Measurements from ENCODE around the gene R3HCC1L. TPM values are rescaled to one million over a fixed set of nuclear protein-coding genes. Genes with fewer than 3 reads are reported as not detected.
A peak's percentile ranks its signal among the peaks of the same experiment; 100 is the strongest.

Gene R3HCC1L
- total RNA-seq, 2 donors from 2014 or later = 12.3 to 14.3 TPM

DNA sequence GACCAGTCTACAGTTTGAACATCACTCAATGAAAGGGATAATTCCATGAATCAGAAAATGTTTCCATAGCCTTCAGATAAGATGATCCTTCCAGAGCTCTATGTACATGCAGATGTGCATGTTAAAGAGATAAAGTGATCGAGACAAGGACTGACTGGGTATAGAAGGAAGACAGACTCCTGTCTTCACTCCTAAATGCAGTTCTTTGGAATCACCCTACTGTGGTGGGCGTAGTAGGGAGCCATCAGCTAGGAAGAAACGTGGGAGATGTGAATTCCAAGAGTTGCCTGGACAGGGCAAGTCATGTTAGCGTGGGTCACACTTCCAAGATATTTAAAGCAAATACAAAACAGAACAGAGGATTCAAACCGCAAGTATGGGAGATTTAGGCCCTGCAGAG is 109.7 kb downstream of the R3HCC1L start:
- H3K9me3 ChIP-seq = no peaks in the 10 kb centered on the region
- peak overlapping the region in 1 of 2 donors; percentile 39 for H3K27ac ChIP-seq
- TF ChIP-seq, protein P1, sequence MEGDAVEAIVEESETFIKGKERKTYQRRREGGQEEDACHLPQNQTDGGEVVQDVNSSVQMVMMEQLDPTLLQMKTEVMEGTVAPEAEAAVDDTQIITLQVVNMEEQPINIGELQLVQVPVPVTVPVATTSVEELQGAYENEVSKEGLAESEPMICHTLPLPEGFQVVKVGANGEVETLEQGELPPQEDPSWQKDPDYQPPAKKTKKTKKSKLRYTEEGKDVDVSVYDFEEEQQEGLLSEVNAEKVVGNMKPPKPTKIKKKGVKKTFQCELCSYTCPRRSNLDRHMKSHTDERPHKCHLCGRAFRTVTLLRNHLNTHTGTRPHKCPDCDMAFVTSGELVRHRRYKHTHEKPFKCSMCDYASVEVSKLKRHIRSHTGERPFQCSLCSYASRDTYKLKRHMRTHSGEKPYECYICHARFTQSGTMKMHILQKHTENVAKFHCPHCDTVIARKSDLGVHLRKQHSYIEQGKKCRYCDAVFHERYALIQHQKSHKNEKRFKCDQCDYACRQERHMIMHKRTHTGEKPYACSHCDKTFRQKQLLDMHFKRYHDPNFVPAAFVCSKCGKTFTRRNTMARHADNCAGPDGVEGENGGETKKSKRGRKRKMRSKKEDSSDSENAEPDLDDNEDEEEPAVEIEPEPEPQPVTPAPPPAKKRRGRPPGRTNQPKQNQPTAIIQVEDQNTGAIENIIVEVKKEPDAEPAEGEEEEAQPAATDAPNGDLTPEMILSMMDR (IDR thresholded peaks at IDR 0.05) = no peak
- DNase-seq (ENCODE audit: low spot score) (no peak), ATAC-seq (ENCODE audit: insufficient number of reproducible peaks, low FRiP score, low read depth) (no peak)
- no peak overlapping the region for H3K4me3 ChIP-seq
- H3K36me3 ChIP-seq = peaks cover 24% of the 10 kb centered on the region
- no peaks in the 10 kb centered on the region for H3K27me3 ChIP-seq (replicated peaks; ENCODE audit: insufficient read depth)
- H3K4me1 ChIP-seq (ENCODE audit: control insufficient read depth in 1 of 2, low read depth in 2 of 2) = peaks cover 8 to 16% of the 10 kb centered on the region in 2 donors

GRCh38 chr10:98244586-98244985 is 110.1 kb downstream of the R3HCC1L start:
- no peak for DNase-seq (ENCODE audit: low spot score)
- no peak overlapping the region for H3K4me3 ChIP-seq
- H3K27me3 ChIP-seq (replicated peaks; ENCODE audit: insufficient read depth) = no peaks in the 10 kb centered on the region
- no peaks in the 10 kb centered on the region for H3K9me3 ChIP-seq
- TF ChIP-seq, protein P1 (IDR thresholded peaks at IDR 0.05) = no peak
- H3K36me3 ChIP-seq = peaks cover 29% of the 10 kb centered on the region
- H3K4me1 ChIP-seq (ENCODE audit: control insufficient read depth in 1 of 2, low read depth in 2 of 2) = peaks cover 8 to 16% of the 10 kb centered on the region in 2 donors
- ATAC-seq (ENCODE audit: insufficient number of reproducible peaks, low FRiP score, low read depth) = no peak
- peak overlapping the region in 1 of 2 donors; percentile 39 for H3K27ac ChIP-seq

- no peaks in the 10 kb centered on the region for H3K27me3 ChIP-seq (replicated peaks; ENCODE audit: insufficient read depth)
- ATAC-seq (ENCODE audit: insufficient number of reproducible peaks, low FRiP score, low read depth) (no peak), DNase-seq (ENCODE audit: low spot score) (no peak)
- no peak overlapping the region for H3K4me3 ChIP-seq
- peaks cover 8 to 16% of the 10 kb centered on the region in 2 donors for H3K4me1 ChIP-seq (ENCODE audit: control insufficient read depth in 1 of 2, low read depth in 2 of 2)
- H3K36me3 ChIP-seq = peaks cover 43% of the 10 kb centered on the region
- H3K27ac ChIP-seq = no peak overlapping the region
- TF ChIP-seq, protein P1 (IDR thresholded peaks at IDR 0.05) = no peak
- no peaks in the 10 kb centered on the region for H3K9me3 ChIP-seq
Measured at GRCh38 chr10:98246911-98247805, 112.7 kb downstream of the R3HCC1L start.

DNA sequence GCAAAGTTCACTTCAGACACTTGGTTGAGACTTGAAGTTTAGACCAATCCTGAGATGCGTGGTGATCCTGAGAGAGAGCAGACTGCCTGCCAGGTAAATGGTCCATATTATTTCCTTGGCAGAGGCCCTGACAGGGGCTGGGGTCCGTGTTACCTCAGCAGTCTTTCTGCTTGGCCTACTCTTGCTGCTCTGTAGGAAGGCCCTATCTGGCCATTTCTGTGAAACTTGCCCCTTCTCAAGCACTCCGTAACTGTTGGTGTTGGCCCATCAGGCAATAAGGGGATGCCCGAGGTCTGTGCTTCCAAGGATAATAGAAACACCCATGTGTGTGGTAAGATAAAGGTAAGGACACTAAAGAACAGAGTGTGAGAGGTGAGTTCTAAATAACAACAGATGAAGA is 113.6 kb downstream of the R3HCC1L start:
- H3K4me1 ChIP-seq (ENCODE audit: control insufficient read depth in 1 of 2, low read depth in 2 of 2) = peaks cover 8 to 16% of the 10 kb centered on the region in 2 donors
- no peak overlapping the region for H3K4me3 ChIP-seq
- TF ChIP-seq, protein P1 (IDR thresholded peaks at IDR 0.05) = no peak
- ATAC-seq (ENCODE audit: insufficient number of reproducible peaks, low FRiP score, low read depth) (no peak), DNase-seq (ENCODE audit: low spot score) (no peak)
- no peaks in the 10 kb centered on the region for H3K27me3 ChIP-seq (replicated peaks; ENCODE audit: insufficient read depth)
- H3K27ac ChIP-seq = no peak overlapping the region
- H3K9me3 ChIP-seq = no peaks in the 10 kb centered on the region
- H3K36me3 ChIP-seq = peaks cover 45% of the 10 kb centered on the region

- Histone ChIP-seq H3K27me3 (replicated peaks; ENCODE audit: insufficient read depth) (no peaks in the 10 kb centered on the region), H3K9me3 (no peaks in the 10 kb centered on the region), H3K4me1 (ENCODE audit: control insufficient read depth in 1 of 2, low read depth in 2 of 2) (peaks cover 5 to 10% of the 10 kb centered on the region in 2 donors), H3K36me3 (peaks cover 45% of the 10 kb centered on the region), H3K27ac (no peak overlapping the region), H3K4me3 (no peak overlapping the region)
- TF ChIP-seq, protein P1 (IDR thresholded peaks at IDR 0.05) = no peak
- ATAC-seq (ENCODE audit: insufficient number of reproducible peaks, low FRiP score, low read depth) (no peak), DNase-seq (ENCODE audit: low spot score) (no peak)
Measured at GRCh38 chr10:98249134-98249533, 114.7 kb downstream of the R3HCC1L start.

Measured in thoracic aorta (tissue), 2 donors.